IMR-90 (cell line): ENCODE data around the gene OR4K2. TPM values are rescaled to one million over a fixed set of nuclear protein-coding genes. Genes with fewer than 3 reads are reported as not detected.

Experiments
- ATAC-seq: fragments of 200-7000 bp; cut with Tn5 transposase; 2 replicates; pipeline ENCODE4 v1.9.1; 2020; ENCODE audit warnings: low read depth, mild to moderate bottlenecking, moderate library complexity
- BruUV-seq: library from RNA; stranded (reverse); fragments of 400-500 nt; replicated peaks from 2 replicates; lab custom pipeline; 2021; lab: Mats Ljungman, UMichigan
- CTCF ChIA-PET: fragments of 300-600 bp; formaldehyde crosslinking; extraction: SDS; loops from one replicate; lab custom pipeline; 2021; ENCODE audit warnings: antibody characterized with exemption; lab: Yijun Ruan, JAX
- POLR2A ChIA-PET: fragments of 300-600 bp; sonication (Branson Sonifier 250); formaldehyde crosslinking; loops from one replicate; lab custom pipeline; 2022; ENCODE audit warnings: antibody characterized with exemption; ENCODE audit not compliant: unreplicated experiment; lab: Charles Lee
- DNase-seq: peaks from one replicate; pipeline ENCODE4 v3.0.0; 2013
- H2AFZ ChIP-seq: replicated peaks from 2 replicates; pipeline ENCODE3; 2013; ENCODE audit warnings: low read length, mild to moderate bottlenecking; ENCODE audit not compliant: poor library complexity
- H2AK5ac ChIP-seq: 2 replicates; pipeline ENCODE4 v1.6.1; 2013; ENCODE audit warnings: low read depth, low read length, inconsistent platforms
- H2AK9ac ChIP-seq: replicated peaks from 2 replicates; pipeline ENCODE3; 2013; ENCODE audit warnings: mild to moderate bottlenecking, low read depth, low read length, moderate library complexity; ENCODE audit not compliant: poor library complexity
- H2BK120ac ChIP-seq: 2 replicates; pipeline ENCODE4 v1.6.1; 2013; ENCODE audit warnings: low read depth, low read length, inconsistent platforms
- H2BK15ac ChIP-seq: 3 replicates; pipeline ENCODE4 v1.6.1; 2013; ENCODE audit warnings: low read depth, low read length, inconsistent platforms
- H2BK20ac ChIP-seq: 2 replicates; pipeline ENCODE4 v1.6.1; 2013; ENCODE audit warnings: low read depth, mild to moderate bottlenecking, inconsistent platforms, low read length, moderate library complexity
- H2BK5ac ChIP-seq: 2 replicates; pipeline ENCODE4 v1.6.1; 2013; ENCODE audit warnings: mild to moderate bottlenecking, low read depth, low read length, inconsistent platforms; ENCODE audit not compliant: poor library complexity, severe bottlenecking
- H3K14ac ChIP-seq: replicated peaks from 2 replicates; pipeline ENCODE4 v1.6.1; 2013; ENCODE audit warnings: low read depth, low read length, inconsistent platforms
- H3K18ac ChIP-seq: 2 replicates; pipeline ENCODE4 v1.6.1; 2013; ENCODE audit warnings: low read depth, low read length, control low read depth
- H3K23ac ChIP-seq: 2 replicates; pipeline ENCODE4 v1.6.1; 2013; ENCODE audit warnings: low read depth, low read length, inconsistent platforms
- H3K27ac ChIP-seq: 2 replicates; pipeline ENCODE4 v1.5.1; 2013; ENCODE audit warnings: mild to moderate bottlenecking, control low read depth, low read length; ENCODE audit not compliant: insufficient read depth
- H3K27me3 ChIP-seq: 2 replicates; pipeline ENCODE4 v1.6.1; 2013; ENCODE audit warnings: low read length; ENCODE audit not compliant: control insufficient read depth, insufficient read depth
- H3K36me3 ChIP-seq: 2 replicates; pipeline ENCODE4 v1.6.1; 2013; ENCODE audit warnings: low read length, mixed read lengths; ENCODE audit not compliant: control insufficient read depth, insufficient read depth
- H3K4ac ChIP-seq: 2 replicates; pipeline ENCODE4 v1.6.1; 2013; ENCODE audit warnings: low read depth, low read length, inconsistent platforms
- H3K4me1 ChIP-seq: 2 replicates; pipeline ENCODE4 v1.6.1; 2013; ENCODE audit warnings: low read length, mixed read lengths; ENCODE audit not compliant: control insufficient read depth, insufficient read depth
- H3K4me2 ChIP-seq: 2 replicates; pipeline ENCODE4 v1.6.1; 2013; ENCODE audit warnings: low read depth, mild to moderate bottlenecking, control low read depth, low read length, moderate library complexity
- H3K4me3 ChIP-seq: 2 replicates; pipeline ENCODE4 v1.5.1; 2013; ENCODE audit warnings: low read depth, mild to moderate bottlenecking, control low read depth, low read length, moderate library complexity; ENCODE audit not compliant: insufficient read depth
- H3K56ac ChIP-seq: 2 replicates; pipeline ENCODE4 v1.6.1; 2013; ENCODE audit warnings: low read length, inconsistent platforms; ENCODE audit not compliant: insufficient read depth; ENCODE audit errors: extremely low read depth
- H3K79me1 ChIP-seq, 2 experiments: 2 replicates each; pipeline ENCODE4 v1.6.1; 2013; ENCODE audit warnings: low read length in 2 of 2, inconsistent platforms in 1 of 2, low read depth in 1 of 2
- H3K9ac ChIP-seq: 2 replicates; pipeline ENCODE4 v1.6.1; 2013; ENCODE audit warnings: low read depth, low read length, control low read depth
- H3K9me1 ChIP-seq: 2 replicates; pipeline ENCODE4 v1.6.1; 2013; ENCODE audit warnings: low read length, inconsistent platforms; ENCODE audit not compliant: insufficient read depth
- H3K9me3 ChIP-seq: 2 replicates; pipeline ENCODE4 v1.6.1; 2013; ENCODE audit warnings: low read length; ENCODE audit not compliant: control insufficient read depth, insufficient read depth
- H4K20me1 ChIP-seq: 2 replicates; pipeline ENCODE4 v1.6.1; 2013; ENCODE audit warnings: low read length, inconsistent platforms; ENCODE audit not compliant: insufficient read depth
- H4K5ac ChIP-seq: 2 replicates; pipeline ENCODE4 v1.6.1; 2013; ENCODE audit warnings: mild to moderate bottlenecking, low read depth, low read length, control low read depth
- H4K8ac ChIP-seq, 2 experiments: 2 replicates each; pipeline ENCODE4 v1.6.1; 2013; ENCODE audit warnings: low read depth in 2 of 2, low read length in 2 of 2, control low read depth in 1 of 2, inconsistent platforms in 1 of 2
- H4K91ac ChIP-seq: 2 replicates; pipeline ENCODE4 v1.6.1; 2013; ENCODE audit warnings: low read depth, low read length, inconsistent platforms; ENCODE audit not compliant: insufficient read depth
- CEBPB ChIP-seq: IDR thresholded peaks from 2 replicates; pipeline ENCODE4 v1.6.1; 2012; ENCODE audit warnings: low read depth, low read length, improper control_type of control experiment
- USF2 ChIP-seq: fragments of 150-350 bp; IDR thresholded peaks from 2 replicates; pipeline ENCODE4 v1.6.1; 2017; ENCODE audit warnings: mild to moderate bottlenecking, antibody characterized with exemption, low read length, low read depth
- dilution Hi-C: fragments of 300-500 bp; cut with HindIII; formaldehyde crosslinking; loops from one replicate; pipeline ENCODE4 v1.14.3; 2018; ENCODE audit warnings: low sequenced_read_pairs; ENCODE audit not compliant: unreplicated experiment
- in situ Hi-C: fragments of 300-500 bp; cut with MboI; formaldehyde crosslinking; loops from 3 replicates; pipeline ENCODE4 v1.14.3; 2019; ENCODE audit warnings: low sequenced_read_pairs, inconsistent platforms, mixed read lengths
- intact Hi-C: fragments of 100-400 bp; cut with micrococcal nuclease; formaldehyde crosslinking; loops from 2 replicates; pipeline ENCODE4 v1.10.0; 2022
- polyA plus RNA-seq, 3 experiments: library from polyadenylated mRNA; depleted of rRNA; stranded (reverse); fragments of >200 nt; gene quantifications; 2 replicates each; pipeline ENCODE4 v1.2.3, GENCODE V29; 2012; ENCODE audit warnings: low replicate concordance in 1 of 3
- total RNA-seq: library from RNA; depleted of rRNA; stranded (reverse); fragments of >200 nt; gene quantifications from 2 replicates; pipeline ENCODE4 v1.2.3, GENCODE V29; 2012

OR4K2 gene
- total and polyA plus RNA-seq, 2 of the 4 experiments (the other 2 are of a cell fraction): not detected

GRCh38 chr14:19906665-19907064 is 31.7 kb downstream of the OR4K2 start:
- no peak overlapping the region for H3K9ac ChIP-seq
- H3K4me2 ChIP-seq: no peak overlapping the region
- DNase-seq (no peak), ATAC-seq (no peak)
- H4K91ac ChIP-seq: no peak overlapping the region
- no peak overlapping the region for H3K27ac ChIP-seq
- ChIA-PET POLR2A (no interaction called here), CTCF (no interaction called here)
- H3K36me3 ChIP-seq: no peaks in the 10 kb centered on the region
- TF ChIP-seq USF2 (no peak), CEBPB (peak; percentile 68)
- H3K18ac ChIP-seq: no peak overlapping the region
- in situ Hi-C loops: no loop called here
- H2AK9ac ChIP-seq: no peak overlapping the region
- no peak overlapping the region for H2BK120ac ChIP-seq
- H3K4ac ChIP-seq: no peak overlapping the region
- H3K9me1 ChIP-seq: no peaks in the 10 kb centered on the region
- intact Hi-C loops: no loop called here
- dilution Hi-C loops: no loop called here
- H2BK15ac ChIP-seq: no peak overlapping the region
- H4K8ac ChIP-seq: no peak overlapping the region
- no peak overlapping the region for H2AK5ac ChIP-seq
- H3K27me3 ChIP-seq: no peaks in the 10 kb centered on the region
- no peaks in the 10 kb centered on the region for H3K79me1 ChIP-seq
- no peak overlapping the region for H3K14ac ChIP-seq
- no peak overlapping the region for H2AFZ ChIP-seq
- H3K9me3 ChIP-seq: peaks cover 30% of the 10 kb centered on the region
- no peak overlapping the region for H2BK20ac ChIP-seq
- no TSS peak for BruUV-seq
- no peak overlapping the region for H4K5ac ChIP-seq
- no peak overlapping the region for H3K4me3 ChIP-seq
- H3K23ac ChIP-seq: no peak overlapping the region
- H2BK5ac ChIP-seq: no peak overlapping the region
- H3K4me1 ChIP-seq: no peaks in the 10 kb centered on the region
- no peaks in the 10 kb centered on the region for H4K20me1 ChIP-seq
- H3K56ac ChIP-seq: no peak overlapping the region
